HEK293 (cell line): ENCODE measurements around the gene ABCC2.
"Not testable (repeated sequence)": the region's sequence is repeated elsewhere in the genome, so short reads cannot be mapped to it uniquely, and the experiment has no call there.

Experiments used
- CTCF ChIA-PET: fragments of 350-600 bp; formaldehyde crosslinking; extraction: SDS; loops from one replicate; lab custom pipeline; 2021; ENCODE audit warnings: antibody characterized with exemption; lab: Yijun Ruan, JAX
- POLR2A ChIA-PET: fragments of 300-600 bp; formaldehyde crosslinking; extraction: SDS; loops from one replicate; lab custom pipeline; 2020; ENCODE audit warnings: antibody characterized with exemption, inconsistent platforms; lab: Yijun Ruan, JAX
- H3K27ac ChIP-seq: fragments of 200-500 bp; sonication (Bioruptor generic); 2 replicates; pipeline ENCODE4 v1.5.1; 2014; ENCODE audit warnings: low read depth, low read length, control low read depth, inconsistent platforms; ENCODE audit errors: extremely low read depth
- H3K36me3 ChIP-seq, 2 experiments: fragments of 200-500 bp in 1 of 2; sonication (Bioruptor generic) in 1 of 2; 1 replicate in 1 of 2; 2 replicates in 1 of 2; pipeline ENCODE4 v1.5.1; 2014 to 2017; ENCODE audit warnings: inconsistent platforms in 2 of 2, low read length in 2 of 2; ENCODE audit not compliant: control insufficient read depth in 2 of 2, insufficient read depth in 1 of 2
- H3K4me1 ChIP-seq: fragments of 200-500 bp; sonication (Bioruptor generic); 2 replicates; pipeline ENCODE4 v1.5.1; 2014; ENCODE audit warnings: mild to moderate bottlenecking, low read length, inconsistent platforms; ENCODE audit not compliant: control insufficient read depth, insufficient read depth
- H3K4me3 ChIP-seq: 2 replicates; pipeline ENCODE4 v1.5.1; 2011; ENCODE audit warnings: low read depth, mild to moderate bottlenecking, control low read depth, low read length, moderate library complexity
- H3K9me3 ChIP-seq: fragments of 200-500 bp; sonication (Bioruptor generic); 2 replicates; pipeline ENCODE4 v1.5.1; 2014; ENCODE audit warnings: low read depth, low read length, inconsistent platforms; ENCODE audit not compliant: control insufficient read depth, insufficient read depth
- GLI4 ChIP-seq: fragments of 450-650 bp; formaldehyde crosslinking; IDR thresholded peaks from 2 replicates; pipeline ENCODE4 v1.5.1; 2016; ENCODE audit warnings: missing biosample characterization, missing genetic modification characterization
- GLIS1 ChIP-seq: fragments of 450-650 bp; formaldehyde crosslinking; IDR thresholded peaks from 2 replicates; pipeline ENCODE4 v1.5.1; 2016; ENCODE audit warnings: missing biosample characterization, missing genetic modification characterization
- HOXD13 ChIP-seq: sonication (generic); formaldehyde crosslinking; IDR thresholded peaks from 2 replicates; pipeline ENCODE4 v1.8.0; 2022; ENCODE audit warnings: missing genetic modification reagents, borderline replicate concordance
- KLF7 ChIP-seq: fragments of 450-650 bp; formaldehyde crosslinking; IDR thresholded peaks from 2 replicates; pipeline ENCODE4 v1.5.1; 2016; ENCODE audit warnings: missing biosample characterization, missing genetic modification characterization, borderline replicate concordance
- KLF8 ChIP-seq: fragments of 450-650 bp; formaldehyde crosslinking; IDR thresholded peaks from 2 replicates; pipeline ENCODE4 v1.5.1; 2016; ENCODE audit warnings: missing biosample characterization, missing genetic modification characterization
- MEIS1 ChIP-seq: sonication (generic); formaldehyde crosslinking; IDR thresholded peaks from 2 replicates; pipeline ENCODE4 v1.8.1; 2022; ENCODE audit warnings: missing genetic modification reagents, mild to moderate bottlenecking, borderline replicate concordance
- SP2 ChIP-seq: fragments of 450-650 bp; formaldehyde crosslinking; IDR thresholded peaks from 2 replicates; pipeline ENCODE4 v1.5.1; 2016; ENCODE audit warnings: missing biosample characterization, missing genetic modification characterization
- WT1 ChIP-seq: fragments of 450-650 bp; formaldehyde crosslinking; IDR thresholded peaks from 2 replicates; pipeline ENCODE4 v1.5.1; 2016; ENCODE audit warnings: missing biosample characterization, missing genetic modification characterization
- ZFP41 ChIP-seq: fragments of 450-650 bp; formaldehyde crosslinking; IDR thresholded peaks from 2 replicates; pipeline ENCODE4 v1.5.1; 2016; ENCODE audit warnings: missing biosample characterization, missing genetic modification characterization, borderline replicate concordance
- ZNF169 ChIP-seq: fragments of 450-650 bp; formaldehyde crosslinking; IDR thresholded peaks from 2 replicates; pipeline ENCODE4 v1.5.1; 2016; ENCODE audit warnings: missing biosample characterization, missing genetic modification characterization
- ZNF24 ChIP-seq: fragments of 450-650 bp; formaldehyde crosslinking; IDR thresholded peaks from 2 replicates; pipeline ENCODE4 v1.5.1; 2016; ENCODE audit warnings: missing biosample characterization, missing genetic modification characterization
- ZNF266 ChIP-seq: fragments of 450-650 bp; formaldehyde crosslinking; IDR thresholded peaks from 2 replicates; pipeline ENCODE4 v1.5.1; 2016; ENCODE audit warnings: missing biosample characterization, missing genetic modification characterization, low read depth
- ZNF280C ChIP-seq: fragments of 450-650 bp; formaldehyde crosslinking; IDR thresholded peaks from 2 replicates; pipeline ENCODE4 v1.5.1; 2016; ENCODE audit warnings: missing biosample characterization, missing genetic modification characterization
- ZNF416 ChIP-seq: fragments of 450-650 bp; formaldehyde crosslinking; IDR thresholded peaks from 2 replicates; pipeline ENCODE4 v1.5.1; 2016; ENCODE audit warnings: missing biosample characterization, missing genetic modification characterization
- ZNF48 ChIP-seq: fragments of 450-650 bp; formaldehyde crosslinking; IDR thresholded peaks from 2 replicates; pipeline ENCODE4 v1.5.1; 2016; ENCODE audit warnings: missing biosample characterization, missing genetic modification characterization
- ZNF555 ChIP-seq: fragments of 450-650 bp; formaldehyde crosslinking; conservative IDR thresholded peaks from 2 replicates; pipeline ENCODE4 v1.5.1; 2017; ENCODE audit warnings: missing biosample characterization, mild to moderate bottlenecking, missing genetic modification characterization, inconsistent platforms
- ZNF585B ChIP-seq: fragments of 450-650 bp; formaldehyde crosslinking; IDR thresholded peaks from 2 replicates; pipeline ENCODE4 v1.5.1; 2016; ENCODE audit warnings: missing biosample characterization, missing genetic modification characterization
- ZNF624 ChIP-seq: fragments of 450-650 bp; formaldehyde crosslinking; IDR thresholded peaks from 2 replicates; pipeline ENCODE4 v1.5.1; 2017; ENCODE audit warnings: missing biosample characterization, missing genetic modification characterization
- ZNF658 ChIP-seq: fragments of 450-650 bp; formaldehyde crosslinking; IDR thresholded peaks from 2 replicates; pipeline ENCODE4; 2016; ENCODE audit warnings: missing biosample characterization, missing genetic modification characterization
- TF ChIP-seq, protein P1 (sequence below): fragments of 450-650 bp; formaldehyde crosslinking; IDR thresholded peaks from 2 replicates; pipeline ENCODE4 v1.5.1; 2016; ENCODE audit warnings: missing biosample characterization, missing genetic modification characterization
- TF ChIP-seq, protein P2 (sequence below): fragments of 450-650 bp; formaldehyde crosslinking; IDR thresholded peaks from 2 replicates; pipeline ENCODE4 v1.5.0; 2017; ENCODE audit warnings: missing biosample characterization, missing genetic modification characterization, borderline replicate concordance

ABCC2 gene

DNA sequence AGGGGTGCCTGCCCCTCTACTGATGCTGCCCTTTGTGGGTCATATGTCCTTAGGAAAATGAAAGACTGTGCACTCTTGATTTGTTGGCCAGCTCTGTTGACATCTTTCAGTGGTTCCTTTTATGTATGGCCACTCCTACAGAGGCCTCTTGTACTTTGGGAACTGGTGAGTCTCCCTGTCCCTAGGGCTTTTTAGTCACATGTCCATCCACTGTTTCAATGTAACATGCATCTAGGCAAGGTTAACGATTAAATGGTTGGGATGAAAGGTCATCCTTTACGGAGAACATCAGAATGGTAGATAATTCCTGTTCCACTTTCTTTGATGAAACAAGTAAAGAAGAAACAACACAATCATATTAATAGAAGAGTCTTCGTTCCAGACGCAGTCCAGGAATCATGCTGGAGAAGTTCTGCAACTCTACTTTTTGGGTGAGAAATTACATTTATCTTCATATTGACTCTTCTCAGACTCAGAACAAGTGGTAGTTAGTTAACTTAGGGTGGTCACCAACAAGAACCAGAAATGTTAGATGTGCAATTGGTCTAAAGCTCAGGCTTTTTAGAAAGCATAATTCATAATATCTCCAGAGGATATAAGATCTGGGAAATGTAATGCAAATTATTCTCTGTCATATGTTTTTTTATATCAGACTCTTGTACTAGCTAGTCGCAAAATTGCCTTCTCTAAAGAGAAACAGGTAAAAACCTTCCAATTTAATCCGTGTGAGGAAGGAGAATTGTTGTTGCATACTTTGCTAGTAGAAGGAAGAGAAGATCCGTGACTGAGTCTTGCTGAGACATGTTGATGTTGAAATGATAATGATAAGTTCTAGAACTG lies at the start of gene ABCC2:
ABCC2 (plus strand) TSS at position 194 of the 840 bp plus-strand sequence; CDS start at position 399, 205 bp downstream.
- peaks cover 10% of the 10 kb centered on the region for H3K4me1 ChIP-seq
- no peaks in the 10 kb centered on the region for H3K36me3 ChIP-seq
- no peaks in the 10 kb centered on the region for H3K9me3 ChIP-seq
- ChIA-PET POLR2A (no interaction called here), CTCF (interaction anchor here (0.7 kb wide), 1 partner anchor 596 kb away, joined by 3 read pairs; no protein-coding TSS in a partner anchor)
- TF ChIP-seq, protein P1, sequence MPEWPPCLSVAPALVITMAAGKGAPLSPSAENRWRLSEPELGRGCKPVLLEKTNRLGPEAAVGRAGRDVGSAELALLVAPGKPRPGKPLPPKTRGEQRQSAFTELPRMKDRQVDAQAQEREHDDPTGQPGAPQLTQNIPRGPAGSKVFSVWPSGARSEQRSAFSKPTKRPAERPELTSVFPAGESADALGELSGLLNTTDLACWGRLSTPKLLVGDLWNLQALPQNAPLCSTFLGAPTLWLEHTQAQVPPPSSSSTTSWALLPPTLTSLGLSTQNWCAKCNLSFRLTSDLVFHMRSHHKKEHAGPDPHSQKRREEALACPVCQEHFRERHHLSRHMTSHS (tag by site-specific recombination), result no peak
- TF ChIP-seq ZNF624 (tag by site-specific recombination) (no peak), ZFP41 (tag by site-specific recombination) (no peak), ZNF24 (tag by site-specific recombination) (no peak), ZNF280C (no peak), ZNF658 (tag by site-specific recombination) (no peak)
- TF ChIP-seq, protein P2, sequence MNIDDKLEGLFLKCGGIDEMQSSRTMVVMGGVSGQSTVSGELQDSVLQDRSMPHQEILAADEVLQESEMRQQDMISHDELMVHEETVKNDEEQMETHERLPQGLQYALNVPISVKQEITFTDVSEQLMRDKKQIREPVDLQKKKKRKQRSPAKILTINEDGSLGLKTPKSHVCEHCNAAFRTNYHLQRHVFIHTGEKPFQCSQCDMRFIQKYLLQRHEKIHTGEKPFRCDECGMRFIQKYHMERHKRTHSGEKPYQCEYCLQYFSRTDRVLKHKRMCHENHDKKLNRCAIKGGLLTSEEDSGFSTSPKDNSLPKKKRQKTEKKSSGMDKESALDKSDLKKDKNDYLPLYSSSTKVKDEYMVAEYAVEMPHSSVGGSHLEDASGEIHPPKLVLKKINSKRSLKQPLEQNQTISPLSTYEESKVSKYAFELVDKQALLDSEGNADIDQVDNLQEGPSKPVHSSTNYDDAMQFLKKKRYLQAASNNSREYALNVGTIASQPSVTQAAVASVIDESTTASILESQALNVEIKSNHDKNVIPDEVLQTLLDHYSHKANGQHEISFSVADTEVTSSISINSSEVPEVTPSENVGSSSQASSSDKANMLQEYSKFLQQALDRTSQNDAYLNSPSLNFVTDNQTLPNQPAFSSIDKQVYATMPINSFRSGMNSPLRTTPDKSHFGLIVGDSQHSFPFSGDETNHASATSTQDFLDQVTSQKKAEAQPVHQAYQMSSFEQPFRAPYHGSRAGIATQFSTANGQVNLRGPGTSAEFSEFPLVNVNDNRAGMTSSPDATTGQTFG (tag by site-specific recombination), result no peak
- no peak within 1 kb of the TSS for H3K27ac ChIP-seq
- H3K4me3 ChIP-seq, result no peak within 1 kb of the TSS

DNA sequence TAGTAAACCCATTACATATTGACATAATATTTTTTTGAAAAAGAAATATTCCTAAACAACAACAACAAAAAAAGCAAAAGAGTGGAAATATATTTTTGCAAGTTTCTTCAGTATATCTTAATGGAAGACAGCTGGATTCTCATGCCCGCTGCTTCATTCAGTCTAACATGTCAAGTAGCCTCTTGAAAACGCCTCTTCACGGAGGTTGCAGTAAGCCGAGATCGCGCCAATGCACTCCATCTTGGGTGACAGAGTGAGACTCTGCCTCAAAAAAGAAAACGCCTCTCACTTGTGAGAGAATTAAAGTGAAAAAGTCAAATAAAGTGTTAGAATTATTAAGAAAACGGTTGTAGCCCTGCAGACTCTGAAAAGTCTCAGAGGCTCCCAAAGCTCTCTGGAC lies 49.1 kb upstream of the ABCC2 start:
- no peaks in the 10 kb centered on the region for H3K9me3 ChIP-seq
- POLR2A ChIA-PET, result interaction anchor here (0.7 to 2.7 kb wide), 3 partner anchors 10 to 327 kb away, joined by 3 to 13 read pairs (median 5); no protein-coding TSS in a partner anchor
- H3K36me3 ChIP-seq, result peaks cover 21 to 39% of the 10 kb centered on the region in 2 experiments
- H3K27ac ChIP-seq, result no peak overlapping the region
- CTCF ChIA-PET, result interaction anchor here (0.6 to 1.9 kb wide), 4 partner anchors 8 to 112 kb away, joined by 3 to 9 read pairs (median 4); no protein-coding TSS in a partner anchor
- no peak for TF ChIP-seq HOXD13 (CRISPR knock-in tag)
- TF ChIP-seq WT1 (tag by site-specific recombination), result no peak
- TF ChIP-seq ZNF169 (tag by site-specific recombination), result no peak
- no peak for TF ChIP-seq ZNF416 (tag by site-specific recombination)
- no peak for TF ChIP-seq ZNF585B (tag by site-specific recombination)
- TF ChIP-seq MEIS1, result no peak
- TF ChIP-seq KLF7 (tag by site-specific recombination), result no peak
- TF ChIP-seq ZNF48 (tag by site-specific recombination), result no peak
- TF ChIP-seq ZNF555, result no peak
- TF ChIP-seq GLI4 (tag by site-specific recombination), result no peak
- no peak for TF ChIP-seq ZFP41 (tag by site-specific recombination)
- TF ChIP-seq ZNF24 (tag by site-specific recombination), result no peak
- TF ChIP-seq ZNF266 (tag by site-specific recombination), result no peak
- no peak for TF ChIP-seq SP2
- TF ChIP-seq KLF8 (tag by site-specific recombination), result no peak
- no peak for TF ChIP-seq GLIS1 (tag by site-specific recombination)
- no peaks in the 10 kb centered on the region for H3K4me1 ChIP-seq
- no peak overlapping the region for H3K4me3 ChIP-seq

- peaks cover 27 to 39% of the 10 kb centered on the region in 2 experiments for H3K36me3 ChIP-seq
- H3K4me1 ChIP-seq, H3K9me3 ChIP-seq, H3K27ac ChIP-seq, H3K4me3 ChIP-seq: not testable (repeated sequence)
- ChIA-PET CTCF (interaction anchor here (1.5 kb wide), 1 partner anchor 111 kb away, joined by 3 read pairs; no protein-coding TSS in a partner anchor), POLR2A (interaction anchor here (0.7 kb wide), 2 partner anchors 267 to 326 kb away, joined by 3 to 9 read pairs; no protein-coding TSS in a partner anchor)
Measured at GRCh38 chr10:99734111-99734510, 48.3 kb upstream of the ABCC2 start.
